ENCODE measurements around the gene TMEM168. TPM values are rescaled to one million over a fixed set of nuclear protein-coding genes. Genes with fewer than 3 reads are reported as not detected.
"Not testable (repeated sequence)": the region's sequence is repeated elsewhere in the genome, so short reads cannot be mapped to it uniquely, and the experiment has no call there.

TMEM168 gene, protein sequence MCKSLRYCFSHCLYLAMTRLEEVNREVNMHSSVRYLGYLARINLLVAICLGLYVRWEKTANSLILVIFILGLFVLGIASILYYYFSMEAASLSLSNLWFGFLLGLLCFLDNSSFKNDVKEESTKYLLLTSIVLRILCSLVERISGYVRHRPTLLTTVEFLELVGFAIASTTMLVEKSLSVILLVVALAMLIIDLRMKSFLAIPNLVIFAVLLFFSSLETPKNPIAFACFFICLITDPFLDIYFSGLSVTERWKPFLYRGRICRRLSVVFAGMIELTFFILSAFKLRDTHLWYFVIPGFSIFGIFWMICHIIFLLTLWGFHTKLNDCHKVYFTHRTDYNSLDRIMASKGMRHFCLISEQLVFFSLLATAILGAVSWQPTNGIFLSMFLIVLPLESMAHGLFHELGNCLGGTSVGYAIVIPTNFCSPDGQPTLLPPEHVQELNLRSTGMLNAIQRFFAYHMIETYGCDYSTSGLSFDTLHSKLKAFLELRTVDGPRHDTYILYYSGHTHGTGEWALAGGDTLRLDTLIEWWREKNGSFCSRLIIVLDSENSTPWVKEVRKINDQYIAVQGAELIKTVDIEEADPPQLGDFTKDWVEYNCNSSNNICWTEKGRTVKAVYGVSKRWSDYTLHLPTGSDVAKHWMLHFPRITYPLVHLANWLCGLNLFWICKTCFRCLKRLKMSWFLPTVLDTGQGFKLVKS
- 10 to 100 TPM; 19.6 to 19.7 TPM for total RNA-seq

DNA sequence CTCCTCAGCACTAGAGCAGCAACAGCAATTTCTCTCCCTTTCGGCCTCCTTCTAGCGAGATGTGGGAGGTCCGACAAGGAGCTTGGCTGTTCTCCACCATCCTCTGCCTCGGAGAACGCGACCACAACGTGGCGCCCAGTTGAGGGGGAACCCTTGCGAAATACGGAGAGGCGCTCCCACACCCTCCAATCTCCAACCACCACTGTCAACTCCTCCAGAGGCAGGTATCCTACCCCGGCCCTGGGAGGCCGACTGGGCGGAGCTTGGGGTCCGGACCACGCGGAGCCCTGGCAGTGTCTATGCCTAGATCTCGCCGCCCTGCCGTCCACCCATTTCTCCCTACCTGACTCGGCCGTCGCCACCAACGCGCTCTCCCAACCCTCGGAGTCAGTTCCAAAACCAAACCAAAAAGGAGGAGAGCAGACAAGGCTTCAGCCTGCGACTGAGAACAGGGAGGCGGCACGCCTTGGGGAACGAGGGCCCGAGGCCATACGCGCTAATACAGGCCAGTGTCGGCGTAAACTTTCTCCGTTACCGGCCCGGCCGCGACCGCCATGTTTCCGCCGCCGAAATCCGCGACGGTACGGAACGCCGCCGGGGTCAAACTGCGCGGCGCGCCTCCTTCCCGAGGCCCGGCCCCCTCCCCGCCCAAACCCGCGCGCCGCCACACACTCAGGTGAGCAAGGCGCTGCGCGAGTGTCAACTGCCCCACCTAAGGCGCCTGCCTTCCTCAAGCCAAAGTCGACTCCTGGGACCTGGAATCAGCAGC, at the start of gene TMEM168:
TMEM168 (minus strand) TSS at position 577 of the 769 bp plus-strand sequence. CDS start 5,568 bp downstream, outside the sequence.
- Mint-ChIP-seq H3K27ac (peak within 1 kb of the TSS; percentile 97), H3K27me3 (no peaks in the 10 kb centered on the region), H3K9me3 (no peaks in the 10 kb centered on the region), H3K4me3 (peak within 1 kb of the TSS; percentile 99), H3K36me3 (ENCODE audit: low read depth) (peaks cover 20% of the 10 kb centered on the region), H3K4me1 (peaks cover 34% of the 10 kb centered on the region)
- ATAC-seq (replicated peaks) = peak; percentile 89

DNA sequence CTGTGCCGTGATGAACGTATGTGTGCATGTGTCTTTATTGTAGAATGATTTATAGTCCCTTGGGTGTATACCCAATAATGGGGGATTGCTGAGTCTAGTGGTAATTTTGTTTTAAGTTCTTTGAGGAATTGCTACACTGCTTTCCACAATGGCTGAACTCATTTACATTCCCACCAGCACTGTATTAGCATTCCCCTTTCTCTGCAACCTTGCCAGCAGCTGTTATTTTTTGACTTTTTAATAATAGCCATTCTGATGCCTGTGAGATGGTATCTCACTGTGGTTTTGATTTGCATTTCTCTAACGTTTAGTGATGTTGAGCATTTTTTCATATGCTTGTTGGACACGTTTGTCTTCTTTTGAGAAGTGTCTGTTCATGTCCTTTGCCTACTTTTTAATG, 45.7 kb upstream of the TMEM168 start:
- not testable (repeated sequence) for H3K9me3 Mint-ChIP-seq; ATAC-seq (replicated peaks); H3K27me3 Mint-ChIP-seq; H3K4me1 Mint-ChIP-seq; H3K27ac Mint-ChIP-seq; H3K4me3 Mint-ChIP-seq
- peaks cover 51% of the 10 kb centered on the region for H3K36me3 Mint-ChIP-seq (ENCODE audit: low read depth)

DNA sequence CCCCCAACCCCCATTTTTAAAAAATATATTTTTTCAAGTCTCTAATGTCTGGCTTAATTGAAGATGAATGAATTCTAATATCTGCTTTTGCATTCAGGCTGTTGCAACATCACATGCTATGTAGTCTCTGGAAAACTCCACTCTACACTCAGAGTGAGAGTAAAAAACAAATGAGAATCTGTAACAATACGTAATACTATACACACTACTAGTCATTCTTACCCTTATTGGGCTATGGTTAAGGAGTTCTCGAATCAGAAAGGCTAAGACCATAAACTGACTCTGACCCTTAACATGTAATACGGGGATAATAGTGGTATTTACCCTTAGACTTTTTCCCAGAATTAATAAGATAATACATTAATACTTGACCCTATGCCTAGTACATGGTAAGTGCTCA, 42.9 kb upstream of the TMEM168 start:
- ATAC-seq (replicated peaks) = no peak
- Mint-ChIP-seq H3K9me3 (peaks cover 10% of the 10 kb centered on the region), H3K36me3 (ENCODE audit: low read depth) (peaks cover 70% of the 10 kb centered on the region), H3K4me1 (no peaks in the 10 kb centered on the region), H3K4me3 (no peak overlapping the region), H3K27me3 (no peaks in the 10 kb centered on the region), H3K27ac (no peak overlapping the region)

DNA sequence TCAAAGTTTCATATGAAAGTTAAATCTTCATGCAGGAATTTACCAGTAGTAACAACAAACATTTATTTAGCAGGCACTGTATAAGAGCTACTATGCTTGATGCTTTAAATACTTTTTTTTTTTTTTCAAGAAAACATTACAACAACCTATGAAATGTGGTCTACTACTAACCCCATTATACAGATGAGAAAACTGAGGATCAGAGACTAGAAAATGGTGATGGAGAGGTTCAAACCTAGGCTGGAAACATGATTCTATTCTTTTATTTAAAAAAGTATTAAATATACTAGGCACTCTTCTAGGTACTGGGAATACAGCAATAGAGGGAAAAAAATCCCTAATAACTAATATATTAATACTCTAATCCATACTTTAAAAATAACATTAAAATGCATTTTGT, 40.6 kb upstream of the TMEM168 start:
- H3K27ac Mint-ChIP-seq = no peak overlapping the region
- H3K9me3 Mint-ChIP-seq = peaks cover 5% of the 10 kb centered on the region
- no peaks in the 10 kb centered on the region for H3K4me1 Mint-ChIP-seq
- no peak for ATAC-seq (replicated peaks)
- no peak overlapping the region for H3K4me3 Mint-ChIP-seq
- H3K27me3 Mint-ChIP-seq = no peaks in the 10 kb centered on the region
- H3K36me3 Mint-ChIP-seq (ENCODE audit: low read depth) = peaks cover 68% of the 10 kb centered on the region

DNA sequence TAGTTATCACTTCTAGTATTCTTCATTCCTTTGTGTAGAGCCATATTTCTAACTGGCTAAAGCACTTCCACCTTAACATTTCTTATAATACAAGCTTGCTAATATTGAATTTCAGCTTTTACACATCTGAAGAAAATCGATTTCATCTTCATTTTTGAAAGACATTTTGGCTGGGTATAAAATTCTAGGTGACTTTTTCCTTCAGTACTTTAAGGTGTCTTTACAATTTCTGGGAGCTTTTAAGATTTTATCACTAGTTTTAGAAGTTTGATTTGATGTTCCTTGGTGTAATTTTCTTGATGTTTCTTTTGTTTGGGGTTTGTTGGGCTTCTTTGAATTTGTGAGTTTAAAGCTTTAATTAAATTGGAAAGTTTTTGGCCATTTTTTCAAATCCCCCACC, 38.5 kb upstream of the TMEM168 start:
- H3K36me3 Mint-ChIP-seq (ENCODE audit: low read depth) = peaks cover 84% of the 10 kb centered on the region
- H3K4me1 Mint-ChIP-seq = no peaks in the 10 kb centered on the region
- H3K9me3 Mint-ChIP-seq = peaks cover 5% of the 10 kb centered on the region
- no peak for ATAC-seq (replicated peaks)
- no peak overlapping the region for H3K4me3 Mint-ChIP-seq
- H3K27me3 Mint-ChIP-seq = no peaks in the 10 kb centered on the region
- H3K27ac Mint-ChIP-seq = no peak overlapping the region

DNA sequence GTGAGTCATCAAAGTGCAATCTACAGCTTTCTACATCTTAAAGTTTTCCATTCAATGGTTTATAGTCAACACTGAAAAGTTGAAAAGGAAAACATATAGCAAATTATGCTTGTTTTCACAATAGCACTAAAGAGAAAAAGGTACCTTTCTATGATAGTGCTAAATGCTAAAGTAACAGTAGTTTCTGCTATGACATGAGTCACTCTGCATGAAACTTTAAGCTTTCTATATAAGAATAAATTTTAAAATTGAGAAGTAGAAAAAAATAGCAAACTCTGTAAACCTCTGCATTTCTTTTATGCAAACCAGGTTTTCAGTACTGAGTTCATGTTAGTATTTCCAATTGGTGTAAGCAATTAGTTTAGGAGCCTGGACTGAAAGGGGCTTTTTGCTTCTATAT, 31.2 kb upstream of the TMEM168 start:
- no peak for ATAC-seq (replicated peaks)
- Mint-ChIP-seq H3K4me1 (no peaks in the 10 kb centered on the region), H3K4me3 (no peak overlapping the region), H3K36me3 (ENCODE audit: low read depth) (peaks cover 45% of the 10 kb centered on the region), H3K27me3 (no peaks in the 10 kb centered on the region), H3K9me3 (peaks cover 4% of the 10 kb centered on the region), H3K27ac (no peak overlapping the region)

DNA sequence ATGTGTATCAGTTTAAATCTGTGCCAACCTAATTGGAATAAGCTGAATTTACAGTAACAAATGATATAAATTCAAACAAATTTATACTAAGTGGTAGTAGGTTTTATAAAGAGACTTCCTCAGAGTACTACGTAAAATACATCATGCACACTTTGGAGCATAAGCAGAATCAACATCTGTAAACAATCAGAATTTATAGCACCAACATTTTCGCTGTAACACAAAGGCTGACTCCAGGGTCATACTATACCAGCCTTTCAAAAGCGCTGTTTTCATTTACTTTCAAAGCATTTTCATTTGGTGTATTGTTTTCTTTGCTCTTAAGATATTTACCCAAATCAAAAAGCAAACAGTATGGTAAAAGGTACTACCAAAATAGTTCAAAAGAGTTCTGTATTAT, 29.3 kb upstream of the TMEM168 start:
- no peak for ATAC-seq (replicated peaks)
- Mint-ChIP-seq H3K27ac (no peak overlapping the region), H3K27me3 (no peaks in the 10 kb centered on the region), H3K36me3 (ENCODE audit: low read depth) (peaks cover 32% of the 10 kb centered on the region), H3K4me1 (no peaks in the 10 kb centered on the region), H3K4me3 (no peak overlapping the region), H3K9me3 (peaks cover 8% of the 10 kb centered on the region)

DNA sequence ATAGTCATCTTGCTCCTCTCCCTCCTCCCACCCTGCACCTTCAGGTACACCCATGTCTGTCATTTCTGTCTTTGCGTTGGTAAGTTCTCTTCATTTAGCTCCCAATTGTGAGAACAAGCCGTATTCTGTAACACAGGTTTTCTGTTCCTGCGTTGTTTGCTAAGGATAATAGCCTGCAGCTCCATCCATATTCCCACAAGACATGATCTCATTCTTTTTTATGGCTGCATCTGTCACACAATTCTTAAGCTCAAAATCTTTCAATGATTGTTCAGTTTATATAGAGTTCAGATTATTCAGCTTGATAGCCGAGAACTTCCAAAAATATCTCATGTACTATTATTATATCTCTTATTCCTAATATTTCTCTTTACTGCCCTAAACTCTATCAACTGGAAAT, 16.0 kb upstream of the TMEM168 start:
- ATAC-seq (replicated peaks) = no peak
- Mint-ChIP-seq H3K36me3 (ENCODE audit: low read depth) (no peaks in the 10 kb centered on the region), H3K27ac (no peak overlapping the region), H3K4me1 (no peaks in the 10 kb centered on the region), H3K27me3 (peaks cover 2% of the 10 kb centered on the region), H3K9me3 (peaks cover 5% of the 10 kb centered on the region), H3K4me3 (no peak overlapping the region)

DNA sequence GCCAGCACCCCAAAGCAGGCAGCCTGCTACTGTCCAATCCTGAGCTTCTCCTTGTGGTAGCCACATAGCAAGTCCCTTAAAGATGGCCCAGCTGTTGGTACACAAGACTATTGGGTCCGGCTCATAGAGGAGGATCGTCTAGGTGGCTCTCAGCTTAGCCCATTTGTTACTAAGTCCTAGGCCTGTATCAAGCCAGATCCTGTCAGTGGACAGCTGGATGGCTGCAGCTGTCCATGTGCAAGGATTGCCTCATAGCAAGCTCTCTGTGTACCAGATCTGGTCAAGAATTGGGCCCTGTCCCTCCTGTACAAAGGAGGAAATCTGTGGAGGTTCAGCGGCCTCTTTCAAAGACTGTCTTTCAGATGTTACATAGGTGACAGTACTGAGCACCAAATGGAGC, 12.2 kb upstream of the TMEM168 start:
- no peak for ATAC-seq (replicated peaks)

DNA sequence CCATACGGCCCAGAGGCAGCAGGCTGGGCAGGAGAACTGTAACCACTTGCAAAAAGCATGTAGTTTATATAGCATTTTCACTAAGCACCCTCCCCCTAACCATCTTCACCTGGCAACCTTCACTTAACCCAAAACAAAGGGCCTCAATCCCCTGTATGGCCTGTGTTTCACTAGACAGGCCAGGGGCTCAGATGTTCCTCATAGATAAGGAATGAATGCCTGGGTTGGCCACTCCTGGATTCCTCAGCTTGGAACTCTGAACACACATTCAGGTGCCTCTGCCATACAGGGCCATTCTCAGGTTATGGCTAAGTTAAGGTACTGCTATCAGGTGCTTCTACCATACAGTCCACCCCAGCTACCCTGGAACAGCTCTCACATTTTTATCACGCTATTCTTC, 10.3 kb upstream of the TMEM168 start:
- Mint-ChIP-seq H3K4me1 (no peaks in the 10 kb centered on the region), H3K9me3 (no peaks in the 10 kb centered on the region), H3K4me3 (no peak overlapping the region), H3K27me3 (no peaks in the 10 kb centered on the region), H3K27ac (no peak overlapping the region), H3K36me3 (ENCODE audit: low read depth) (no peaks in the 10 kb centered on the region)
- no peak for ATAC-seq (replicated peaks)

More for the DNA sequence above, 12.2 kb upstream of the TMEM168 start:
- H3K27ac Mint-ChIP-seq = no peak overlapping the region
- H3K27me3 Mint-ChIP-seq = no peaks in the 10 kb centered on the region
- no peaks in the 10 kb centered on the region for H3K9me3 Mint-ChIP-seq
- H3K4me3 Mint-ChIP-seq = no peak overlapping the region
- H3K36me3 Mint-ChIP-seq (ENCODE audit: low read depth) = no peaks in the 10 kb centered on the region
- H3K4me1 Mint-ChIP-seq = no peaks in the 10 kb centered on the region

DNA sequence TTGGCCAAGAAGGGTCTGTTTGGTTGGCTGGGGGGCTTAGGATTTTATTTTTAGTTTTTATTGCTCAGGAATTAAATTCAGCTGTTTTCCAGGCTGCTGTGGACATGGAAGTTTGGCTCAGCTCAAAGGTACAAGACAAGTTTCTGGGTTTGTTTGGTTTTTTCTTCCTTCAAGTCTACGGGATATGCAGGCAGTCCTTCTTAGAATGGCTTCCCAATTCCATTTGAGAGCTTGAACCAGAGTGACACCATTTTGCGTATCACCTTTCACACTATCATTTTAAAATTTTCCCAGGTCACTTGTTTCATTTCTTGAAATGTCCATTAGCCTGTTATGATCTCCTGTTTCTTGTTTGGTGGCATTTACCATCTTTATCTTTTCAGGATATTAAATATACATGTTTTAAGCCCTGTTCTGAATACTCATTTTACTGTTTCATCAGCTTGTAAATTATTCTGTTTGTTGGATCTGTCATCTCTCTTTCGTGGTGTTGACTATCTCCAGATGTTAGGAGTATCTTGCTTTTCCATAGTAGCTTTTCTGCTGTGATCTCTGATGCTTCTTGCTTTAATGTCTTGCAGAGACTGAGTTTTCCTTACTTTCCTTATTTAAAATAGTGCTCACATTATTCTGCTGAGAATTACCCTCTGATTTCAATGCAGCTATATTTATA, 9.4 kb upstream of the TMEM168 start:
- no peak overlapping the region for H3K27ac Mint-ChIP-seq
- ATAC-seq (replicated peaks) = no peak
- H3K9me3 Mint-ChIP-seq = no peaks in the 10 kb centered on the region
- no peaks in the 10 kb centered on the region for H3K36me3 Mint-ChIP-seq (ENCODE audit: low read depth)
- H3K4me1 Mint-ChIP-seq = no peaks in the 10 kb centered on the region
- H3K27me3 Mint-ChIP-seq = no peaks in the 10 kb centered on the region
- H3K4me3 Mint-ChIP-seq = no peak overlapping the region

DNA sequence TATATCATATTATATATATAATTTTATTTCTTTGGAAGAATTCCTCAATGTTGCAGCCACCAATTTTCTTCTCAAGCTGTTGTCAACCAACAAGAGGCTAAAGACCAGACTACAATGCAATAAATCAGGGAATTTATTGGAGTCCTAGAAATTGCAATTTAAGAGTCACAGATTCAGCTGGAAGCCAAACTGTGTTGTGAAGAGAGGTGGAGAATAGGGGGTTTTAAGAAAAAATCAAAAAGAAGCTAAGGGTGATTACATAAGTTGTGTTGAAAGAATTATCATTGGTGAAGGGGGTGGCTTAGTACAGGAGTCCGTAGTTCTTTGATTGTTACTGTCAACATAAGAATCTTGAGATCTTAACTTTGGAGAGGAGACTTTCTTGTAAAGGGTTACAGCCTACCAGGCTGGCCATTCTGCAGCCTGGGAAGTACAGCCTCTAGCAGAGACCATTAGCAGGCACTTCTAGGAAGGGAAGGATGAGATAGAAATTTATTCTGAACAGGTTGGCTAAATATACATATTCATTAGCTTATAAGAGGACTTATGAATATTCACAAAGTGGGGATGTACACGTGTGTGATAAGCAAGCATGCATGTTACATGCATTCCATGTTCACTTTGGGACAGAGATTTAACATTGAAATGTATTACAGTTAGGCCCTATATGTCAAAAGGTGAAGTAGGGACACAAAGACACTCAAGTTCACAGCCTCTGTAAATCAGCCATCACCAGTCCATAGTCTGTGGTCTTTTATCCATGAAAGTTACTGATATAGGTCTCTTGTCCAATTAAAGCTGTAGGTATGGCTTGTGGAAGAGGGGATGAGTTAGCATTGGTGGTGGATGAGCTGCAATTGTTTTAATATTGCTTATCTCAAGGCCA, 8.3 kb upstream of the TMEM168 start:
- Mint-ChIP-seq H3K27me3 (no peaks in the 10 kb centered on the region), H3K36me3 (ENCODE audit: low read depth) (no peaks in the 10 kb centered on the region), H3K4me1 (no peaks in the 10 kb centered on the region), H3K4me3 (no peak overlapping the region), H3K27ac (no peak overlapping the region), H3K9me3 (no peaks in the 10 kb centered on the region)
- peak; percentile 62 for ATAC-seq (replicated peaks)

DNA sequence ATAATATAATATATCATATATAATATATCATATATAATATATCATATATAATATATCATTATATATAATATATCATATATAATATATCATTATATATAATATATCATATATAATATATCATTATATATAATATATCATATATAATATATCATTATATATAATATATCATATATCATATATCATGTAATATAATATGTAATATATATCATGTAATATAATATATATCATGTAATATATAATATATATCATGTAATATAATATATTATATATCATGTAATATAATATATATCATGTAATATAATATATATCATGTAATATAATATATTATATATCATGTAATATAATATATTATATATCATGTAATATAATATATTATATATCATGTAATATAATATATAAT, 6.4 kb upstream of the TMEM168 start:
- not testable (repeated sequence) for H3K4me1 Mint-ChIP-seq; H3K4me3 Mint-ChIP-seq; H3K9me3 Mint-ChIP-seq; H3K27me3 Mint-ChIP-seq; ATAC-seq (replicated peaks); H3K36me3 Mint-ChIP-seq (ENCODE audit: low read depth); H3K27ac Mint-ChIP-seq

All from activated T-helper 17 cell treated with anti-CD3 and anti-CD28 coated beads, Interleukin-2, amount 50 U/mL, for 72 hours (primary cell).